GM12878 (cell line): ENCODE measurements around the gene INSIG2. TPM values are rescaled to one million over a fixed set of nuclear protein-coding genes. Genes with fewer than 3 reads are reported as not detected.

Experiments used
- BCL11A ChIP-seq: IDR thresholded peaks from 2 replicates; pipeline ENCODE4 v1.6.1; 2011; ENCODE audit warnings: low read depth, low read length
- EED ChIP-seq: sonication (generic); IDR thresholded peaks from 2 replicates; pipeline ENCODE4 v1.6.1; 2016; ENCODE audit warnings: antibody characterized with exemption, low read depth
- EP300 ChIP-seq, 2 experiments: fragments of 150-350 bp in 1 of 2; IDR thresholded peaks; 2 replicates each; pipeline ENCODE4 v1.6.1; 2011 to 2012; ENCODE audit warnings: low read depth in 2 of 2, low read length in 2 of 2, borderline replicate concordance in 1 of 2, improper control_type of control experiment in 1 of 2, inconsistent platforms in 1 of 2; ENCODE audit not compliant: control insufficient read depth in 1 of 2
- ETV6 ChIP-seq, 2 experiments: fragments of 450-650 bp in 1 of 2; IDR thresholded peaks in 1 of 2; conservative IDR thresholded peaks in 1 of 2; 2 replicates each; pipeline ENCODE4 v1.6.1; 2014; ENCODE audit warnings: antibody characterized with exemption in 1 of 2, borderline replicate concordance in 1 of 2, low read depth in 1 of 2, mild to moderate bottlenecking in 1 of 2, moderate library complexity in 1 of 2
- MLLT1 ChIP-seq: fragments of 450-650 bp; IDR thresholded peaks from 2 replicates; pipeline ENCODE4 v1.6.1; 2016; ENCODE audit warnings: mild to moderate bottlenecking
- SPI1 ChIP-seq: IDR thresholded peaks from 2 replicates; pipeline ENCODE4 v1.6.1; 2011; ENCODE audit warnings: low read depth, mild to moderate bottlenecking, low read length, moderate library complexity, borderline replicate concordance; ENCODE audit not compliant: insufficient read depth
- SREBF1 ChIP-seq: IDR thresholded peaks from 2 replicates; pipeline ENCODE4 v1.6.1; 2012; ENCODE audit warnings: mild to moderate bottlenecking, low read length
- ZBED1 ChIP-seq: IDR thresholded peaks from 2 replicates; pipeline ENCODE4 v1.6.1; 2016; ENCODE audit warnings: borderline replicate concordance
- ZBTB40 ChIP-seq: fragments of 450-650 bp; IDR thresholded peaks from 2 replicates; pipeline ENCODE4 v1.6.1; 2016; ENCODE audit warnings: mild to moderate bottlenecking, moderate library complexity, borderline replicate concordance
- ZNF217 ChIP-seq: fragments of 450-650 bp; IDR thresholded peaks from 2 replicates; pipeline ENCODE4 v1.6.1; 2017; ENCODE audit warnings: antibody characterized with exemption, mild to moderate bottlenecking
- polyA plus RNA-seq, 11 experiments: library from polyadenylated mRNA; depleted of rRNA in 4 of 11; unstranded in 6 of 11; stranded (reverse) in 5 of 11; fragments of >200 nt; fragmentation: Nextera tagmentation in 4 of 11; fragmentation: Illumina TruSeq in 1 of 11; extraction: Ambion mirVana in 4 of 11; extraction: Trizol in 1 of 11; gene quantifications; 1 replicate in 1 of 11; 2 replicates in 10 of 11; pipeline versions ENCODE4 v1.2.1 to v1.2.3, GENCODE V29; 2011 to 2016; ENCODE audit warnings: inconsistent platforms in 2 of 11, missing spikeins in 2 of 11, low read depth in 1 of 11
- total RNA-seq, 4 experiments: library from RNA; depleted of rRNA in 3 of 4; stranded (reverse); fragments of >200 nt in 3 of 4; fragmentation: Illumina TruSeq in 1 of 4; extraction: Trizol in 1 of 4; gene quantifications; 2 replicates each; pipeline versions ENCODE4 v1.2.1 to v1.2.3, GENCODE V29; 2013 to 2021
- TF ChIP-seq, protein P1 (sequence below): fragments of 450-650 bp; IDR thresholded peaks from 2 replicates; pipeline ENCODE4 v1.6.1; 2017; ENCODE audit warnings: mild to moderate bottlenecking

The INSIG2 gene
- total and polyA plus RNA-seq, 10 of the 15 experiments (the other 5 are each of a cell fraction or from before 2014, with no cell fraction given) = 4.9 to 92.7 (median 12.0) TPM

- TF ChIP-seq MLLT1 (peak; percentile 23; the same call in 1 of the 2 replicates), ZBTB40 (no peak), ZBED1 (no peak), ETV6 (conservative IDR thresholded peaks at IDR 0.05 in 1 of 2, IDR thresholded peaks at IDR 0.05 in 1 of 2; ENCODE audit: borderline replicate concordance in 1 of 2, low read depth in 1 of 2) (peak in 1 of 2 experiments; percentile 34; a peak in 1 of 4 replicates), SPI1 (peak; percentile 100), SREBF1 (0 out of 2 replicates have a peak, but pooled peaks have one; percentile 8), BCL11A (peak; percentile 95), EED (peak; percentile 71), EP300 (IDR thresholded peaks at IDR 0.05; ENCODE audit: borderline replicate concordance in 1 of 2, control insufficient read depth in 1 of 2, low read depth in 2 of 2, low read length in 2 of 2) (peak; percentile 72 to 90), ZNF217 (0 out of 2 replicates have a peak, but pooled peaks have one; percentile 18)
- TF ChIP-seq, protein P1, sequence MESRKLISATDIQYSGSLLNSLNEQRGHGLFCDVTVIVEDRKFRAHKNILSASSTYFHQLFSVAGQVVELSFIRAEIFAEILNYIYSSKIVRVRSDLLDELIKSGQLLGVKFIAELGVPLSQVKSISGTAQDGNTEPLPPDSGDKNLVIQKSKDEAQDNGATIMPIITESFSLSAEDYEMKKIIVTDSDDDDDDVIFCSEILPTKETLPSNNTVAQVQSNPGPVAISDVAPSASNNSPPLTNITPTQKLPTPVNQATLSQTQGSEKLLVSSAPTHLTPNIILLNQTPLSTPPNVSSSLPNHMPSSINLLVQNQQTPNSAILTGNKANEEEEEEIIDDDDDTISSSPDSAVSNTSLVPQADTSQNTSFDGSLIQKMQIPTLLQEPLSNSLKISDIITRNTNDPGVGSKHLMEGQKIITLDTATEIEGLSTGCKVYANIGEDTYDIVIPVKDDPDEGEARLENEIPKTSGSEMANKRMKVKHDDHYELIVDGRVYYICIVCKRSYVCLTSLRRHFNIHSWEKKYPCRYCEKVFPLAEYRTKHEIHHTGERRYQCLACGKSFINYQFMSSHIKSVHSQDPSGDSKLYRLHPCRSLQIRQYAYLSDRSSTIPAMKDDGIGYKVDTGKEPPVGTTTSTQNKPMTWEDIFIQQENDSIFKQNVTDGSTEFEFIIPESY = no peak
These were observed 32.1 kb upstream of the INSIG2 start (continued) for GRCh38 chr2:118056165-118056534.
